HepG2 (cell line): Measurements from ENCODE around the gene CEACAM16. TPM values are rescaled to one million over a fixed set of nuclear protein-coding genes. Genes with fewer than 3 reads are reported as not detected.

ENCODE experiments used
- ARNT2 ChIP-seq: sonication (generic); formaldehyde crosslinking; IDR thresholded peaks from 2 replicates; pipeline ENCODE4 v1.8.0; 2022; ENCODE audit warnings: mild to moderate bottlenecking, low read depth, missing genetic modification reagents, moderate library complexity
- ESRRA ChIP-seq: sonication (generic); formaldehyde crosslinking; IDR thresholded peaks from 2 replicates; pipeline ENCODE4 v1.5.1; 2020; ENCODE audit warnings: mild to moderate bottlenecking, low read depth, missing genetic modification reagents
- GRHL1 ChIP-seq: sonication (generic); formaldehyde crosslinking; conservative IDR thresholded peaks from 2 replicates; pipeline ENCODE4 v1.8.0; 2022; ENCODE audit warnings: missing genetic modification reagents
- HMGA1 ChIP-seq: sonication (generic); formaldehyde crosslinking; conservative IDR thresholded peaks from 2 replicates; pipeline ENCODE4 v1.4.0; 2020; ENCODE audit warnings: missing genetic modification reagents
- HOXA7 ChIP-seq: sonication (generic); formaldehyde crosslinking; IDR thresholded peaks from 2 replicates; pipeline ENCODE4 v1.8.1; 2022; ENCODE audit warnings: mild to moderate bottlenecking, missing genetic modification reagents, moderate library complexity
- JUND ChIP-seq: sonication (generic); formaldehyde crosslinking; IDR thresholded peaks from 2 replicates; pipeline ENCODE4 v1.8.0; 2022; ENCODE audit warnings: mild to moderate bottlenecking, missing genetic modification reagents
- KAT2B ChIP-seq: fragments of 150-350 bp; IDR thresholded peaks from 2 replicates; pipeline ENCODE4 v1.6.1; 2014; ENCODE audit warnings: low read depth, low read length, borderline replicate concordance
- NFKBIZ ChIP-seq: IDR thresholded peaks from 2 replicates; pipeline ENCODE4 v1.6.1; 2018; ENCODE audit warnings: missing genetic modification reagents, missing compliant biosample characterization
- PRPF4 ChIP-seq: fragments of 200-400 bp; formaldehyde crosslinking; IDR thresholded peaks from 2 replicates; pipeline ENCODE4 v1.6.1; 2016; ENCODE audit warnings: low read length, low read depth; ENCODE audit not compliant: poor library complexity, severe bottlenecking
- RXRA ChIP-seq: sonication (generic); formaldehyde crosslinking; IDR thresholded peaks from 2 replicates; pipeline ENCODE4 v1.5.1; 2020; ENCODE audit warnings: missing genetic modification reagents
- THAP8 ChIP-seq: sonication (generic); formaldehyde crosslinking; IDR thresholded peaks from 2 replicates; pipeline ENCODE4 v1.5.1; 2020; ENCODE audit warnings: missing genetic modification reagents, mild to moderate bottlenecking, borderline replicate concordance
- ZBED4 ChIP-seq: sonication (generic); formaldehyde crosslinking; IDR thresholded peaks from 2 replicates; pipeline ENCODE4 v1.4.0; 2020; ENCODE audit warnings: missing genetic modification reagents, borderline replicate concordance
- ZMAT5 ChIP-seq: sonication (generic); formaldehyde crosslinking; IDR thresholded peaks from 2 replicates; pipeline ENCODE4 v1.5.0; 2020; ENCODE audit warnings: mild to moderate bottlenecking, low read depth, missing genetic modification reagents, borderline replicate concordance
- ZMYM3 ChIP-seq: sonication (generic); formaldehyde crosslinking; IDR thresholded peaks from 2 replicates; pipeline ENCODE4 v1.5.1; 2020; ENCODE audit warnings: mild to moderate bottlenecking, missing genetic modification reagents
- ZNF101 ChIP-seq: sonication (generic); formaldehyde crosslinking; IDR thresholded peaks from 2 replicates; pipeline ENCODE4 v1.4.0; 2020; ENCODE audit warnings: mild to moderate bottlenecking, low read depth, missing genetic modification reagents, borderline replicate concordance
- ZNF274 ChIP-seq: sonication (generic); formaldehyde crosslinking; IDR thresholded peaks from 2 replicates; pipeline ENCODE4 v1.5.1; 2020; ENCODE audit warnings: mild to moderate bottlenecking, missing genetic modification reagents
- ZNF292 ChIP-seq: sonication (generic); formaldehyde crosslinking; IDR thresholded peaks from 2 replicates; pipeline ENCODE4 v1.8.1; 2022; ENCODE audit warnings: mild to moderate bottlenecking, low read depth, missing genetic modification reagents, borderline replicate concordance
- ZNF354B ChIP-seq: sonication (generic); formaldehyde crosslinking; IDR thresholded peaks from 2 replicates; pipeline ENCODE4 v1.8.0; 2022; ENCODE audit warnings: mild to moderate bottlenecking, missing genetic modification reagents
- ZNF430 ChIP-seq: sonication (generic); formaldehyde crosslinking; IDR thresholded peaks from 2 replicates; pipeline ENCODE4 v1.9.0; 2021; ENCODE audit warnings: mild to moderate bottlenecking, missing genetic modification reagents
- ZNF570 ChIP-seq: sonication (generic); formaldehyde crosslinking; IDR thresholded peaks from 2 replicates; pipeline ENCODE4 v1.4.0; 2020; ENCODE audit warnings: mild to moderate bottlenecking, missing genetic modification reagents, borderline replicate concordance
- ZNF577 ChIP-seq: sonication (generic); formaldehyde crosslinking; IDR thresholded peaks from 2 replicates; pipeline ENCODE4 v1.4.0; 2020; ENCODE audit warnings: mild to moderate bottlenecking, low read depth, missing genetic modification reagents, borderline replicate concordance
- ZSCAN20 ChIP-seq: sonication (generic); formaldehyde crosslinking; IDR thresholded peaks from 2 replicates; pipeline ENCODE4 v1.4.0; 2020; ENCODE audit warnings: missing genetic modification reagents, mild to moderate bottlenecking, borderline replicate concordance
- polyA plus RNA-seq, 8 experiments: library from polyadenylated mRNA; depleted of rRNA in 3 of 8; stranded (reverse) in 7 of 8; unstranded in 1 of 8; fragments of >200 nt; fragmentation: Illumina TruSeq in 4 of 8; extraction: Trizol in 4 of 8; gene quantifications; 2 replicates each; pipeline versions ENCODE4 v1.2.1 to v1.2.3, GENCODE V29; 2011 to 2016; ENCODE audit warnings: low read depth in 4 of 8, missing spikeins in 1 of 8, mixed read lengths in 1 of 8; ENCODE audit not compliant: insufficient read depth in 1 of 8
- total RNA-seq, 5 experiments: library from RNA; depleted of rRNA; stranded (reverse); fragments of >200 nt; fragmentation: Illumina TruSeq; extraction: Trizol; gene quantifications; 2 replicates each; pipeline ENCODE4 v1.2.3, GENCODE V29; 2016; ENCODE audit warnings: low read depth in 1 of 5

Gene CEACAM16
- total and polyA plus RNA-seq, 2 of the 13 experiments (the other 11 are each of a cell fraction or from before 2014, with no cell fraction given), result not detected

- TF ChIP-seq ZNF274 (CRISPR knock-in tag) (no peak), JUND (no peak), ARNT2 (no peak), ZNF101 (CRISPR knock-in tag) (no peak), RXRA (CRISPR knock-in tag) (peak; percentile 54; the same call in 1 of the 2 replicates), ZMYM3 (CRISPR knock-in tag) (peak; percentile 96), HMGA1 (CRISPR knock-in tag) (no peak), ZNF570 (CRISPR knock-in tag) (no peak), KAT2B (no peak), ZSCAN20 (CRISPR knock-in tag) (no peak), PRPF4 (no peak), THAP8 (no peak), ZNF354B (no peak), ESRRA (CRISPR knock-in tag) (no peak), ZNF292 (CRISPR knock-in tag) (peak; percentile 24; the same call in 1 of the 2 replicates), ZMAT5 (no peak), GRHL1 (CRISPR knock-in tag) (no peak), NFKBIZ (CRISPR knock-in tag) (no peak), HOXA7 (CRISPR knock-in tag) (no peak), ZNF577 (no peak), ZNF430 (no peak), ZBED4 (CRISPR knock-in tag) (no peak)
Measured at GRCh38 chr19:44740351-44740824, 41.4 kb downstream of the CEACAM16 start (continued).
